DOHH2 (cell line): ENCODE results near the gene BPTF.
A peak's percentile ranks its signal among the peaks of the same experiment; 100 is the strongest.

Experiments used
- H3F3A ChIP-seq: fragments of 200-600 bp; sonication (generic), shearing (Covaris generic); 2 replicates; pipeline ENCODE4 v1.6.0; 2016; ENCODE audit warnings: antibody characterized with exemption, mild to moderate bottlenecking; ENCODE audit not compliant: control insufficient read depth, insufficient read depth
- H3K27ac ChIP-seq: fragments of 200-600 bp; sonication (generic); 2 replicates; pipeline ENCODE4 v1.5.1; 2014; ENCODE audit warnings: low read depth, mild to moderate bottlenecking, low read length, moderate library complexity
- H3K27me3 ChIP-seq: fragments of 200-600 bp; sonication (generic); 2 replicates; pipeline ENCODE4 v1.6.1; 2014; ENCODE audit warnings: mild to moderate bottlenecking, low read length, mixed read lengths; ENCODE audit not compliant: control insufficient read depth
- H3K36me3 ChIP-seq: fragments of 200-600 bp; sonication (generic); 2 replicates; pipeline ENCODE4 v1.6.1; 2014; ENCODE audit warnings: mild to moderate bottlenecking, low read length, moderate library complexity, mixed read lengths; ENCODE audit not compliant: control insufficient read depth
- H3K4me1 ChIP-seq: fragments of 200-600 bp; sonication (generic); 2 replicates; pipeline ENCODE4 v1.6.1; 2014; ENCODE audit warnings: mild to moderate bottlenecking, low read length, mixed read lengths; ENCODE audit not compliant: control insufficient read depth
- H3K4me2 ChIP-seq: fragments of 200-600 bp; sonication (generic); 2 replicates; pipeline ENCODE4 v1.6.0; 2014; ENCODE audit warnings: mild to moderate bottlenecking, low read length, moderate library complexity
- H3K4me3 ChIP-seq: fragments of 200-600 bp; sonication (generic); 2 replicates; pipeline ENCODE4 v1.5.1; 2014; ENCODE audit warnings: mild to moderate bottlenecking, low read length, mixed read lengths
- H3K79me2 ChIP-seq: fragments of 200-600 bp; sonication (generic); 2 replicates; pipeline ENCODE4 v1.6.1; 2014; ENCODE audit warnings: mild to moderate bottlenecking, low read length, mixed read lengths; ENCODE audit not compliant: control insufficient read depth
- H3K9me2 ChIP-seq: fragments of 200-600 bp; sonication (generic); replicated peaks from 2 replicates; pipeline ENCODE4 v1.6.1; 2014; ENCODE audit warnings: mild to moderate bottlenecking, low read length, mixed read lengths; ENCODE audit not compliant: control insufficient read depth
- H3K9me3 ChIP-seq: fragments of 200-600 bp; sonication (generic); 2 replicates; pipeline ENCODE4 v1.6.1; 2014; ENCODE audit warnings: antibody characterized with exemption, low read length, mixed read lengths; ENCODE audit not compliant: control insufficient read depth, insufficient read depth
- H4K20me1 ChIP-seq: fragments of 200-600 bp; sonication (generic); 2 replicates; pipeline ENCODE4 v1.6.0; 2014; ENCODE audit warnings: low read depth, mild to moderate bottlenecking, antibody characterized with exemption, low read length, moderate library complexity; ENCODE audit not compliant: control insufficient read depth, insufficient read depth
- CTCF ChIP-seq: fragments of 200-600 bp; sonication (generic); IDR thresholded peaks from one replicate; pipeline ENCODE4 v1.5.1; 2014; ENCODE audit warnings: antibody characterized with exemption, mild to moderate bottlenecking, low read depth, low read length; ENCODE audit not compliant: poor library complexity, severe bottlenecking
- EZH2phosphoT487 ChIP-seq: fragments of 200-600 bp; sonication (generic); IDR thresholded peaks from 2 replicates; pipeline ENCODE4 v1.6.1; 2017; ENCODE audit warnings: borderline replicate concordance, mild to moderate bottlenecking, antibody characterized with exemption, low read length, moderate library complexity, mixed read lengths

The BPTF gene

GRCh38 chr17:67942810-67943209 lies 117.5 kb downstream of the BPTF start:
- Histone ChIP-seq H3K9me3 (no peaks in the 10 kb centered on the region), H3K27me3 (no peaks in the 10 kb centered on the region), H3K9me2 (no peaks in the 10 kb centered on the region), H4K20me1 (no peaks in the 10 kb centered on the region), H3K4me2 (no peak overlapping the region), H3K4me1 (peaks cover 8% of the 10 kb centered on the region; the same call in 1 of the 2 replicates), H3F3A (peaks cover 13% of the 10 kb centered on the region), H3K4me3 (no peak overlapping the region), H3K27ac (no peak overlapping the region), H3K79me2 (no peaks in the 10 kb centered on the region), H3K36me3 (peaks cover 96% of the 10 kb centered on the region)
- TF ChIP-seq CTCF: peak; percentile 57
- no peak for TF ChIP-seq EZH2phosphoT487

GRCh38 chr17:67944035-67944434 lies 118.7 kb downstream of the BPTF start:
- H3K36me3 ChIP-seq: peaks cover 97% of the 10 kb centered on the region
- no peak overlapping the region for H3K4me2 ChIP-seq

GRCh38 chr17:67946513-67946912 lies 121.2 kb downstream of the BPTF start:
- no peaks in the 10 kb centered on the region for H3K27me3 ChIP-seq
- H3K36me3 ChIP-seq: peaks cover 93% of the 10 kb centered on the region
- H3K4me3 ChIP-seq: no peak overlapping the region
- H3K4me1 ChIP-seq: peaks cover 8% of the 10 kb centered on the region; the same call in 1 of the 2 replicates
- H3K4me2 ChIP-seq: no peak overlapping the region
- no peak overlapping the region for H3K27ac ChIP-seq
- no peaks in the 10 kb centered on the region for H3K9me2 ChIP-seq
- no peaks in the 10 kb centered on the region for H3K9me3 ChIP-seq
- H3F3A ChIP-seq: peaks cover 15% of the 10 kb centered on the region
- H4K20me1 ChIP-seq: no peaks in the 10 kb centered on the region
- TF ChIP-seq CTCF (no peak), EZH2phosphoT487 (no peak)
- no peaks in the 10 kb centered on the region for H3K79me2 ChIP-seq

More at GRCh38 chr17:67944035-67944434, 118.7 kb downstream of the BPTF start:
- Histone ChIP-seq H3K79me2 (no peaks in the 10 kb centered on the region), H3K4me1 (peaks cover 8% of the 10 kb centered on the region; the same call in 1 of the 2 replicates), H3K4me3 (no peak overlapping the region), H3K9me3 (no peaks in the 10 kb centered on the region), H4K20me1 (no peaks in the 10 kb centered on the region), H3K27ac (no peak overlapping the region), H3F3A (peaks cover 15% of the 10 kb centered on the region), H3K27me3 (no peaks in the 10 kb centered on the region), H3K9me2 (no peaks in the 10 kb centered on the region)
- TF ChIP-seq CTCF (no peak), EZH2phosphoT487 (no peak)
